ENCODE results near the gene TMEM132A. TPM values are rescaled to one million over a fixed set of nuclear protein-coding genes. Genes with fewer than 3 reads are reported as not detected.

Gene TMEM132A
- total RNA-seq, 4 donors from 2014 or later, result 3.2 to 8.9 (median 6.5) TPM

GRCh38 chr11:60938500-60938899, 14.2 kb downstream of the TMEM132A start:
- H3K9me3 ChIP-seq, result no peaks in the 10 kb centered on the region
- no peak for ATAC-seq
- H3K4me1 ChIP-seq, result no peaks in the 10 kb centered on the region
- no peak for TF ChIP-seq POLR2A (IDR thresholded peaks at IDR 0.05)
- no peak for TF ChIP-seq CTCF (IDR thresholded peaks at IDR 0.05)
- no peak for TF ChIP-seq EP300 (IDR thresholded peaks at IDR 0.05)
- no peak for TF ChIP-seq POLR2AphosphoS5 (IDR thresholded peaks at IDR 0.05)
- WGBS, 2 donors (ENCODE audit: low coverage in 1 of 2), result 83 to 100% methylated on average over 1 to 8 of the region's 9 CpGs
- no peak overlapping the region for H3K27ac ChIP-seq
- H3K36me3 ChIP-seq, result peaks cover 0 to 70% of the 10 kb centered on the region in 2 donors
- H3K4me3 ChIP-seq, result no peak overlapping the region
- H3K27me3 ChIP-seq, result peaks cover 5% of the 10 kb centered on the region

GRCh38 chr11:60939301-60939700, 15.0 kb downstream of the TMEM132A start:
- Histone ChIP-seq H3K4me3 (no peak overlapping the region), H3K36me3 (peaks cover 0 to 75% of the 10 kb centered on the region in 2 donors), H3K4me1 (no peaks in the 10 kb centered on the region), H3K27ac (no peak overlapping the region), H3K27me3 (peaks cover 2% of the 10 kb centered on the region), H3K9me3 (no peaks in the 10 kb centered on the region)
- ATAC-seq, result no peak
- TF ChIP-seq CTCF (IDR thresholded peaks at IDR 0.05) (no peak), POLR2AphosphoS5 (IDR thresholded peaks at IDR 0.05) (no peak), EP300 (IDR thresholded peaks at IDR 0.05) (no peak), POLR2A (IDR thresholded peaks at IDR 0.05) (no peak)
- 80 to 83% methylated on average over 2 of the region's 7 CpGs for WGBS, 2 donors (ENCODE audit: low coverage in 1 of 2)

- H3K27ac ChIP-seq, result no peak overlapping the region
- peaks cover 0 to 80% of the 10 kb centered on the region in 2 donors for H3K36me3 ChIP-seq
- TF ChIP-seq POLR2A (IDR thresholded peaks at IDR 0.05) (no peak), EP300 (IDR thresholded peaks at IDR 0.05) (no peak), POLR2AphosphoS5 (IDR thresholded peaks at IDR 0.05) (no peak), CTCF (IDR thresholded peaks at IDR 0.05) (no peak)
- no peaks in the 10 kb centered on the region for H3K27me3 ChIP-seq
- 50 to 67% methylated on average over 2 of the region's 2 CpGs for WGBS, 2 donors (ENCODE audit: low coverage in 1 of 2)
- H3K4me3 ChIP-seq, result no peak overlapping the region
- ATAC-seq, result no peak
- no peaks in the 10 kb centered on the region for H3K4me1 ChIP-seq
- no peaks in the 10 kb centered on the region for H3K9me3 ChIP-seq
Observed at GRCh38 chr11:60939855-60940254, 15.6 kb downstream of the TMEM132A start.

- no peak overlapping the region for H3K4me3 ChIP-seq
- no peaks in the 10 kb centered on the region for H3K4me1 ChIP-seq
- H3K27ac ChIP-seq, result no peak overlapping the region
- WGBS, 2 donors (ENCODE audit: low coverage in 1 of 2), result 100% methylated on average over 2 of the region's 6 CpGs
- no peak for ATAC-seq
- H3K27me3 ChIP-seq, result no peaks in the 10 kb centered on the region
- no peaks in the 10 kb centered on the region for H3K9me3 ChIP-seq
- TF ChIP-seq EP300 (IDR thresholded peaks at IDR 0.05) (no peak), POLR2A (IDR thresholded peaks at IDR 0.05) (no peak), CTCF (IDR thresholded peaks at IDR 0.05) (no peak), POLR2AphosphoS5 (IDR thresholded peaks at IDR 0.05) (no peak)
- H3K36me3 ChIP-seq, result peaks cover 0 to 94% of the 10 kb centered on the region in 2 donors
Observed at GRCh38 chr11:60941371-60942119, 17.3 kb downstream of the TMEM132A start.

- TF ChIP-seq CTCF (IDR thresholded peaks at IDR 0.05) (no peak), POLR2AphosphoS5 (IDR thresholded peaks at IDR 0.05) (no peak), EP300 (IDR thresholded peaks at IDR 0.05) (no peak), POLR2A (IDR thresholded peaks at IDR 0.05) (no peak)
- Histone ChIP-seq H3K27ac (peak overlapping the region in 1 of 4 donors; percentile 20), H3K36me3 (peaks cover 0 to 93% of the 10 kb centered on the region in 2 donors), H3K4me3 (no peak overlapping the region), H3K9me3 (no peaks in the 10 kb centered on the region), H3K4me1 (no peaks in the 10 kb centered on the region), H3K27me3 (no peaks in the 10 kb centered on the region)
- WGBS, 2 donors (ENCODE audit: low coverage in 1 of 2), result no CpG with 5 or more reads among the region's 4 CpGs
- ATAC-seq, result no peak
Observed at GRCh38 chr11:60942219-60942618, 18.0 kb downstream of the TMEM132A start.

Measured in gastroesophageal sphincter (tissue), 4 donors.